ENCODE results near the gene BATF3. TPM values are rescaled to one million over a fixed set of nuclear protein-coding genes. Genes with fewer than 3 reads are reported as not detected.
"Not testable (repeated sequence)": the region's sequence is repeated elsewhere in the genome, so short reads cannot be mapped to it uniquely, and the experiment has no call there.

The BATF3 gene
- total RNA-seq, 6 donors from 2014 or later = 2.6 to 14.1 (median 9.4) TPM

DNA sequence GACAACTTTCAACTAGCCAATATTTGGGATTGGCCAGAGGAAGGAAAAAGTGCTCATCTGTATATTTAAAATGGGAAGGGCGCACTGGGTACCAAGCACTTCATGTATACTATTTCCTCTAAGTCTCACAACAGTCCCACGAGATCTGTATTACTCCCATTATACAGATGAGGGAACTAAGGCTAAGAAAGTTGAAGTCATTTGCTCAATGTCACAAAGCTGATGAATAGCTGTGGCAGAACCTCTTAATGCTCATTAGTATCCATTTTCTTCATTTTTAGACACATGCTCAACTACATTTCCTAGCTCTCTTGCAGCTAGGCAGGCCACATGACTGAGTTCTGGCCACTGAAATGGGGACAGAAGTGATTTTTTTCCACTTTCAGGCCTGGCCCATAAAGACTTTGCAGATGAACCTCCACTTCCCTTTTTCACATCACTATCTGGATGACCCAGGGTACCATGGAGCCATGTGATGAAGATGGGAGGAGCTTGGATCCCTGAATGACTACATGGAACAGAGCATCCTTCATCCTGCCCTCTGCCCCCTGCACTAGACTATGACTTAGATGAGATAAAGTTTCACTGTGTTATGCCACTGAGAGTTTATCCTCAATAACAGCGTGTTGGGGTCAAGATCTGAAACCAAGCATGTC lies 59.3 kb downstream of the BATF3 start:
- no peak overlapping the region for H3K27ac ChIP-seq
- no peak for ATAC-seq (ENCODE audit: low FRiP score in 2 of 2)
- H3K27me3 ChIP-seq = no peaks in the 10 kb centered on the region
- H3K4me1 ChIP-seq = peaks cover 22 to 33% (median 25%) of the 10 kb centered on the region in 4 donors
- no peak overlapping the region for H3K4me3 ChIP-seq
- no peak for DNase-seq
- 100% methylated on average over 3 of the region's 3 CpGs for WGBS, 2 donors
- TF ChIP-seq EP300 (IDR thresholded peaks at IDR 0.05) = no peak
- no peaks in the 10 kb centered on the region for H3K9me3 ChIP-seq
- no peaks in the 10 kb centered on the region for H3K36me3 ChIP-seq

- peak overlapping the region in 3 of 4 donors; percentile 15 to 80 (median 31) for H3K27ac ChIP-seq
- not testable (repeated sequence) for H3K27me3 ChIP-seq; H3K36me3 ChIP-seq; H3K4me3 ChIP-seq; H3K9me3 ChIP-seq; DNase-seq; ATAC-seq (ENCODE audit: low FRiP score in 2 of 2)
- peaks cover 29 to 40% (median 29%) of the 10 kb centered on the region in 4 donors for H3K4me1 ChIP-seq
- WGBS, 2 donors = 91 to 100% methylated on average over 2 of the region's 2 CpGs
Observed at GRCh38 chr1:212639524-212639923, 60.1 kb downstream of the BATF3 start.

GRCh38 chr1:212638492-212639151 lies 61.0 kb downstream of the BATF3 start:
- Histone ChIP-seq H3K27me3 (no peaks in the 10 kb centered on the region), H3K4me3 (peak overlapping the region in 1 of 4 donors; percentile 2), H3K27ac (peak overlapping the region; percentile 47 to 80 (median 68)), H3K4me1 (peaks cover 29 to 40% (median 29%) of the 10 kb centered on the region in 4 donors), H3K9me3 (no peaks in the 10 kb centered on the region), H3K36me3 (no peaks in the 10 kb centered on the region)
- TF ChIP-seq EP300 (IDR thresholded peaks at IDR 0.05) (peak in 3 of 4 donors; percentile 27 to 80 (median 74)), POLR2AphosphoS5 (IDR thresholded peaks at IDR 0.05) (peak in 1 of 2 donors; percentile 26)
- TF ChIP-seq, protein P1, sequence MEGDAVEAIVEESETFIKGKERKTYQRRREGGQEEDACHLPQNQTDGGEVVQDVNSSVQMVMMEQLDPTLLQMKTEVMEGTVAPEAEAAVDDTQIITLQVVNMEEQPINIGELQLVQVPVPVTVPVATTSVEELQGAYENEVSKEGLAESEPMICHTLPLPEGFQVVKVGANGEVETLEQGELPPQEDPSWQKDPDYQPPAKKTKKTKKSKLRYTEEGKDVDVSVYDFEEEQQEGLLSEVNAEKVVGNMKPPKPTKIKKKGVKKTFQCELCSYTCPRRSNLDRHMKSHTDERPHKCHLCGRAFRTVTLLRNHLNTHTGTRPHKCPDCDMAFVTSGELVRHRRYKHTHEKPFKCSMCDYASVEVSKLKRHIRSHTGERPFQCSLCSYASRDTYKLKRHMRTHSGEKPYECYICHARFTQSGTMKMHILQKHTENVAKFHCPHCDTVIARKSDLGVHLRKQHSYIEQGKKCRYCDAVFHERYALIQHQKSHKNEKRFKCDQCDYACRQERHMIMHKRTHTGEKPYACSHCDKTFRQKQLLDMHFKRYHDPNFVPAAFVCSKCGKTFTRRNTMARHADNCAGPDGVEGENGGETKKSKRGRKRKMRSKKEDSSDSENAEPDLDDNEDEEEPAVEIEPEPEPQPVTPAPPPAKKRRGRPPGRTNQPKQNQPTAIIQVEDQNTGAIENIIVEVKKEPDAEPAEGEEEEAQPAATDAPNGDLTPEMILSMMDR (IDR thresholded peaks at IDR 0.05) = no peak
- 54 to 60% methylated on average over 4 of the region's 4 CpGs for WGBS, 2 donors
- DNase-seq (no peak), ATAC-seq (ENCODE audit: low FRiP score in 2 of 2) (no peak)

DNA sequence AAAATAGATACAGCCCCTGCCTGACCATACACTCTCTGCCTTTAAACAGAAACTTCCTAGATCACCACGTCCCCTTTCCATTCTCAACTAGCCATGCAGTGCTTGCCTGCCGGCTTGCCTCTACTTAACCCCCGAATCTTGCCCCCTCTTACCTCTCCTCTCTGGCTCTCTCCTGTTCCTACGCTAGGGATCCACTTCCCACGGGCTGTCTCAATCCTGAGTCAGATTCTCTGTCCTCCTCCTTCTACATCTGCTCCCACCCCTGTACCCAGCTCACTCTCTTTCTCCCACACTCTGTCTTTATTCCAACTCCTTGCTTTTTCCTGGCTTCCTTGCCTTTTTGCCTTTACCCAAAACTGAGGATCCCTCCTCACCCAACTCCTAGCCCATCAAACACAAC lies 61.7 kb downstream of the BATF3 start:
- WGBS, 2 donors = 76 to 82% methylated on average over 5 of the region's 5 CpGs
- Histone ChIP-seq H3K4me3 (peak overlapping the region in 1 of 4 donors; percentile 2), H3K9me3 (no peaks in the 10 kb centered on the region), H3K27me3 (no peaks in the 10 kb centered on the region), H3K27ac (peak overlapping the region; percentile 47 to 80 (median 68)), H3K4me1 (peaks cover 29 to 40% (median 29%) of the 10 kb centered on the region in 4 donors), H3K36me3 (no peaks in the 10 kb centered on the region)
- no peak for DNase-seq
- ATAC-seq (ENCODE audit: low FRiP score in 2 of 2) = no peak
- TF ChIP-seq EP300 (IDR thresholded peaks at IDR 0.05) = no peak

Other genes with a start within 250 kb of the BATF3 start
- gene ATF3, start 91.1 kb downstream of the BATF3 start, total RNA-seq = 10 to 100 TPM in 5 of 6 donors, 1 to 10 TPM in 1; 7.3 to 69.3 (median 21.2) TPM
- 10 to 100 TPM; 26.5 to 44.5 (median 34.1) TPM for gene NSL1, start 91.9 kb upstream of the BATF3 start, total RNA-seq
- gene TATDN3, start 92.1 kb upstream of the BATF3 start, total RNA-seq = 10 to 100 TPM in 5 of 6 donors, 1 to 10 TPM in 1; 7.5 to 14.9 (median 11.7) TPM
- 1 to 10 TPM in 1 of 6 donors, not detected in 5; 2.7 TPM for gene SPATA45, start 147.8 kb upstream of the BATF3 start, total RNA-seq
- gene FLVCR1, start 158.4 kb upstream of the BATF3 start, total RNA-seq = 1 to 10 TPM; 5.2 to 9.4 (median 8.3) TPM